A204.1 (cell line): Measurements from ENCODE around the gene BTD.
"Not testable (repeated sequence)": the region's sequence is repeated elsewhere in the genome, so short reads cannot be mapped to it uniquely, and the experiment has no call there.

ENCODE experiments used
- FAIRE-seq: peaks from 2 replicates; lab custom pipeline; 2012; peaks lifted over from hg19 to GRCh38; lab: Jason Lieb, UNC

The BTD gene

GRCh38 chr3:15602816-15603215 lies 1.3 kb downstream of the BTD start:
- FAIRE-seq: not testable (repeated sequence)

GRCh38 chr3:15604584-15604983 lies 3.0 kb downstream of the BTD start:
- not testable (repeated sequence) for FAIRE-seq

DNA sequence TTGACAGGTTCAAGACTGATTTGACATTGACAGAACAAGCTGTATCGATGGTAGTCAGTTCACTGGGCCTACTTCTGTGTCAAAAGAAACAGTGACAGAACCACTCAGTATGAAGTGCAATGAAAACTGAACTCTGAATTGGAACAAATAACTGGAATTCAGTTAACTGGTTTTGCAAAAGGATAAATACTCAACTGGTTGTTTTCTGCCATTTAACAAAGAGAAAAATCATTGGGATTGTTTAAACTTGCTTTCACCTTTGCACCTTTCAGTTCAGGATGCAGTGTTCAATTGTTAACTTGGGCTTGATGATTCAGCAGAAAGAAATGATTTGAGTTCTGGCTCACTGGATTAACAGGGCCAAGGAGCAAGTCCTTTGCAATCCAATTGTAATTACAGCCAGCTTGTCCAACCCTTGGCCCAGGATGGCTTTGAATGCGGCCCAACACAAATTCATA lies 4.9 kb downstream of the BTD start:
- no peak for FAIRE-seq

- FAIRE-seq: peak; percentile 99
Observed at GRCh38 chr3:15610082-15610759, 8.7 kb downstream of the BTD start.

DNA sequence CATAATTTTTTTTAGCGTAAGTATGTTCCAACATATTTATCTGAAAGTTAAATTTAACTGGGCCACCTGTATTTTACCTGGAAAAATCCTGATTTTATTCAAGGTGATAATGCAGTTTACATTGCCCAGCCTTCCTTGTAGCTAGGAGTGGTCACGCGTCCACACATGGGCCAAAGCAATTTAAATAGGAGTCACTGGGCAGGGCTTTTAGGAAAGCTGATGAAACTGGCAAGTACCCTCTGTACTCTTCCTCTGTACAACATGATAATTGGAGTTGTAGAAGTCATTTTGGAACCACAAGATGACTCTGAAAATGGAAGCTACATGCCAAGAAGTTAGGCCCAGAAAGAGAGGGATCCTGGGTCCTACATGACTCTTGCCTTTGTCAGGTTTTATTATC lies 9.5 kb downstream of the BTD start:
- FAIRE-seq: no peak

DNA sequence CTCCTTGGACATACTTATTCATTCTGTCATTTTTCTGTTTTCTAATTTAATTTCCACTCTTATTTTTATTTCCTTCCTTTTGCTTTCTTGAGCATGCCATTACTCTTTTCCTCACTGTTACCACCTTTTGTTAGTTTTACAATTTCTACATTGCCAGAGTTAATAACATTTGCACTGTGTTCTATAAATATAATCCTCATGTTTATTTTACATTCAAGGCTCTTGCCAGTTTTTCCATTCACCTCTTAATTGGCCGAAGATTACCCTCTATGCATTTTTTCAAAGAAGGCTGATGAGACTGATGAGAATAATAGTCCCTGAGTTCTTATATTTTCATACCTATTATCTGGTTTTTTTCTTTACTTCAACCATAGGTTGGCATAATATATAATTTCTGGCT lies 10.5 kb downstream of the BTD start:
- FAIRE-seq: peak; percentile 95

- no peak for FAIRE-seq
Observed at GRCh38 chr3:15614958-15615357, 13.4 kb downstream of the BTD start.

- FAIRE-seq: no peak
Observed at GRCh38 chr3:15616053-15616452, 14.5 kb downstream of the BTD start.

- not testable (repeated sequence) for FAIRE-seq
Observed at GRCh38 chr3:15619659-15620464, 18.3 kb downstream of the BTD start.

DNA sequence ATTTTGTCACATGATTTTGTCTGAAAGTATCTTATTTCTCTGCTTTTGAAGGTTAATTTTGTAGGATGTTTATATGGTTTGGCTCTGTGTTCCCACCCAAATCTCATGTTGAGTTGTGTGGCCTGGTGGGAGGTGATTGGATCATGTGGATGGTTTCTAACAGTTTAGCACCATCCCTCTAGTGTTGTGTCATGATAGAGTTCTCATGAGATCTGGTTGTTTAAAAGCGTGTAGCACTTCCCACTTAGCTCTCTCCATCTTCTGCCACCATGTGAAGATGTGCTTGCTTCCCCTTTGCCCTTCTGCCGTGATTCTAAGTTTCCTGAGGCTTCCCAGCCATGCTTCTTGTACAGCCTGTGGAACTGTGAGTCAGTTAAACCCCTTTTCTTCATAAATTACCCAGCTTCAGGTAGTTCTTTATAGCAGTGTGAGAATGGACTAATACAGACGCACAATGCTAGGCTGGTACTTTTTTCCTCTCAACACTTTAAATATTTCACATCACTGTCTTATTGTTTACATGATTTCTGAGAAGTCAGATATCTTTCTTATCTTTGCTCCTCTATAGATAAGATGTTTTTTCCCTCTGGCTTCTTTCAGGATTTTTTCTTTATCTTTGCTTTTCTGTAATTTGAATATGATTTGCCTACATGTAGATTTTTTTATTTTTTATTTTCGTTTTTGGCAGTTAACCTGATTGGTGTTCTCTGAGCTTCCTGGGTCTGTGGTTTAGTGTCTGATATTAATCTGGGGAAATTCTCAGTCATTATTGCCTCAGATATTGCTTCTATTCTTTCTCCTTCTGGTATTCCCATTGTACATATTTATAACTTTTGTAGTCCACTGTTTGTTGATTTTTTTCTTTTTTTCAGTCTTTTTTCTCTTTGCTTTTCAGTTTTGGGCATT lies 22.2 kb downstream of the BTD start:
- no peak for FAIRE-seq

DNA sequence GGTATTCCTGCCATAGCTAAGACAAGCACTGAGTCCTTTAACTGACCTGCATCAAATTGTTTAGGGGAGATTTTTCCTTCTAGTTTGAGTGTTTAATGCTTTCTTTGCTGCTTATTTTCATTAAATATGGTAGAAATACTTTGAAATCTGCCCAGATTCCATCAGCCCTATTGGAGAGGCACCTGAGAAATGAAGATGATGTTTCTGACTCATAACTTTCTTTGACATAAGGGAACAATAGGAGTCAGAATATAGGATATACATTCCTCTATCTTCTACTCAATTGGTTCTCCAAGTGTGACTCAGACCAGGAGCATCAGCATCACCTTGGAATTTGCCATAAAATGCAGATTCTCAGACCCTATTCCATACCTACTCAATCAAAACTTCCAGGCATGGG lies 27.4 kb downstream of the BTD start:
- FAIRE-seq: no peak

GRCh38 chr3:15629860-15630597 lies 28.5 kb downstream of the BTD start:
- FAIRE-seq: peak; percentile 99

DNA sequence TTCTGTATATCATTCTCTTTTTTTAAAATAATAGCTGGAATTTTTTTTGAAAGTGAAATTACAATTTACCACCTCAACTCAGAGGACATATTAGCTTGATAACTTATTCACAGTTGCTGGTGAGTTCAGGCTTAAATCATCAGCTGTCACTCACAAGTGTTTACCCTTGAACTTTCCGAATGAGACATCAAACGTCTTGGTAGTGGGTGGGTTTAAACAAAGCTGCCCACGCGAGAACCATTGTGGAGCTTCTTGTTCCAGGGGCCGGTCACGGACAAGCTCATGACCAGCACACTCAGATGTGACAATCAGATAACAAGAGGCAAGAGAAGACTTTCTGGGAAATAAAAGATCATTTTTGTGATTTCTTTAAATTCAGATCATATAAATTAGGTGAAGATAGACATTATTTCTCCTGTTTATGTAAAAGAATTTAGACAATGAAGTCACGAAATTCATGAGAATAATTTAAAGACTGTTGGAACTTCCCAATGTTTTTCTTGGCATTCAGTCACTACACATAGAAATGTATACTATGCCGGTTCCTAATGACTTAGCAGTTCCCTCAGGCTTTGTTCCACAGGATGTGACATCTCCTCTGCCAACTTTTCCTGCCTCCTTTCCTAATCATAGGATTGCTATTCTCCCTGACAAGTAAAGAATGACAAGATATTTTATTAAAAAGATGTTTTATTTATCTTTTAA lies 29.3 kb downstream of the BTD start:
- peak; percentile 99 for FAIRE-seq

DNA sequence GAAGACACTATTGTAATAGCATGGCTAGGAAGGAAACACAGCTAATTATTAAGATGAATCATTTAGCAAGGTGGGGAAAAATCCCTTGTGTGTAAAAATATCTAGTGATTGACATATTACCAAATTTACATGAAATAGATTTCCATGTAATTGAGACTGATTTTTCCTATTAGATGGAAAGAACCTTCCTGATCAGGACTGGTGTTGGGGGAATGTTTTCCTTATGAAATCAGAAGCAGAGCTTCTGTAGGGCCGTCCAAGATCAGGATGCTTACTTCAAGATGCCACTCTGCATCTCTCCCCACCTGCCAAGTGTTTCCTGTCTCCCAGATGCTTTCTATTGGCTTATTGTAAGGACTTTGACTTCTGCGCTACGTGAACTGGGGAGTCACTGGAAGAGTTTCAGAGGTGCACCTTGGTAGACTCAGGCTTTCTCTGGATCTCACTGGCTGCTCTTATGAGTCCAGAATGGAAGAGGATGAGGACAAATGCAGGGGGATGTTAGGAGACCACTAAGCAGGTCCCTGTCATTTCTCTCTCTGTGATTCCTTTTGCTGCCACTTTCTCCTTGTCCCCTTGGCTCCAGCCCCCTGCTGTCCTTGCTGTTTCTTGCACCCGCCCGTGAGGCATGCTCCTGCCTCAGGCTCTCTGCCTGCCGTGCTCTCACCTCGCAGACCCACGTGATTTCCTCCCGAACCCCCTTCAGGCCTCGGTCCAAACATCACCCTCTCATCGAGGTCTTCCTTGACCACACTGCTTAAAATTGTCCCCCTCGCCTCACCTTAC lies 30.1 kb downstream of the BTD start:
- FAIRE-seq: no peak

- no peak for FAIRE-seq
Observed at GRCh38 chr3:15632212-15632580, 30.7 kb downstream of the BTD start.

- no peak for FAIRE-seq
Observed at GRCh38 chr3:15633159-15633558, 31.6 kb downstream of the BTD start.

- FAIRE-seq: peak; percentile 99
Observed at GRCh38 chr3:15633766-15634598, 32.4 kb downstream of the BTD start.

DNA sequence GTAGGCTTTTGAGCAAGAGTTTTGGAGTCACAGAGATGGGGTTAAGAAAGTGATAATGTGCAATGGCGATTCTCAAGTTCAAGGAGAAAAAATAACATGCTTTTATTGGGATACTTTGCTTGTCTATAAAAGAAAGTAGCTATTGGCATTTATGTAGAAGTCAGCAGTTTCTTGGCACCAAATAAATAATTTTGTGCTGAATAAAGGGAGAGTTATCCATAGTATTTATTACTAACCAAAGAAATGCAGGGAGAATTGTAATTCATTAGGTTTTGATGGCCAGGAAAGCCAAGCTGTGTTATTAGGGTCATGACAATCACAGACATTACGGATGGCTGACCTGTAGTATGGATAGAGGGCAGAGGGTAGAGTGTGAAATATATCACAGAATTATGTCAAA lies 33.1 kb downstream of the BTD start:
- FAIRE-seq: no peak

DNA sequence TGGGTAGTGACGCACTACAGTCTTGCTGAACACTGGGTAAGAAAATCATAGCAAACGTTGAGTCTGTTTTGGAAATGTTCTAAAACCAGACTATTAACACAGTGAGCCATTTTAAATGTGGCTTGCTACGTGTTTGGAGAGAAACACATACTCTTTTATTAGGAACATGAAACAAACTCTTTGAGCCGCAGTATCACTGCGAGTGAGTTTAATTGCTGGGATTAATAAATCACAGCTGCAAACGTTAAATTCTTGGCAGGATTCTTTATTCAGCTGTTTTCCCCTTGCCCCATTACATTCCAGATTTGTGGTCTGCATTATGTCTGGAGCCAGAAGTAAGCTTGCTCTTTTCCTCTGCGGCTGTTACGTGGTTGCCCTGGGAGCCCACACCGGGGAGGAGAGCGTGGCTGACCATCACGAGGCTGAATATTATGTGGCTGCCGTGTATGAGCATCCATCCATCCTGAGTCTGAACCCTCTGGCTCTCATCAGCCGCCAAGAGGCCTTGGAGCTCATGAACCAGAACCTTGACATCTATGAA lies 33.6 kb downstream of the BTD start:
- FAIRE-seq: no peak
